ENCODE measurements around the gene PRDM16. TPM values are rescaled to one million over a fixed set of nuclear protein-coding genes. Genes with fewer than 3 reads are reported as not detected.

PRDM16 gene
- total RNA-seq, 1 experiment from 2014 or later: 0.04 TPM

- no peak overlapping the region for H3K4me2 ChIP-seq (ENCODE audit: low read length)
- H3K36me3 ChIP-seq (ENCODE audit: low read depth, low read length): no peaks in the 10 kb centered on the region
- H3K4me1 ChIP-seq (ENCODE audit: insufficient read depth, low read length): peaks cover 12% of the 10 kb centered on the region
- intact Hi-C loops (cut with micrococcal nuclease): no loop called here
- no peaks in the 10 kb centered on the region for H3K9me2 ChIP-seq (replicated peaks; ENCODE audit: low read length)
- ChIA-PET CTCF (interaction anchor here (0.5 to 1.0 kb wide), 2 partner anchors 27 to 30 kb away, joined by 3 to 6 read pairs; no protein-coding TSS in a partner anchor), POLR2A (ENCODE audit: unreplicated experiment) (no interaction called here)
- H3F3A ChIP-seq (ENCODE audit: low read length, unreplicated experiment): no peaks in the 10 kb centered on the region
- H3K4me3 ChIP-seq (ENCODE audit: low read length): no peak overlapping the region
- TF ChIP-seq CTCF (conservative IDR thresholded peaks at IDR 0.05; ENCODE audit: low read depth, low read length): no peak
- no peak for TF ChIP-seq EZH2 (IDR thresholded peaks at IDR 0.05; ENCODE audit: low read length, unreplicated experiment)
- TF ChIP-seq EZH2phosphoT487 (IDR thresholded peaks at IDR 0.05; ENCODE audit: borderline replicate concordance, low read length): no peak
- no peak overlapping the region for H2AFZ ChIP-seq (ENCODE audit: low read length)
- H4K20me1 ChIP-seq (ENCODE audit: low read length): no peaks in the 10 kb centered on the region
- H3K79me2 ChIP-seq (ENCODE audit: low read length): no peaks in the 10 kb centered on the region
- no peaks in the 10 kb centered on the region for H3K27me3 ChIP-seq (ENCODE audit: low read length)
- no peaks in the 10 kb centered on the region for H3K9me3 ChIP-seq (ENCODE audit: low read length)
- H3K27ac ChIP-seq (ENCODE audit: low read length): no peak overlapping the region
- DNase-seq: no peak
- H3K9ac ChIP-seq (ENCODE audit: low read length): no peak overlapping the region
- BruUV-seq (replicated peaks): no TSS peak
- ATAC-seq: no peak
Observed at GRCh38 chr1:3479511-3480368, 410.7 kb downstream of the PRDM16 start.

DNA sequence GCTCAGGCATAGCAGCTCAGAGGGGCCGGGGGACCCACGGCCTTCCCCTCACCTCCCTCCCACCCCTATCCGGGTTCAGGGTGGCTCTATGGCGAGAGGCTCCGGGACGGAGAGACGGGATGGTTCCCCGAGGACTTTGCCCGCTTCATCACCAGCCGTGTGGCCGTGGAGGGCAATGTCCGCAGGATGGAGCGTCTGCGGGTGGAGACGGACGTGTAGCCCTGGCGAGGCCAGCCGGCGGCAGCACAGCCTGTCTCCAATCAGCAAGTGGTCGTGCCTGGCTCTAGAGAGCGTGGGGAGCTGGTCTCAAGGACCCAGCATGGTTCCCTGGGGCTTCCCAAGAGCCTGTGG is 411.3 kb downstream of the PRDM16 start:
- DNase-seq (no peak), ATAC-seq (no peak)
- Histone ChIP-seq H3K4me3 (ENCODE audit: low read length) (no peak overlapping the region), H4K20me1 (ENCODE audit: low read length) (no peaks in the 10 kb centered on the region), H3K4me2 (ENCODE audit: low read length) (no peak overlapping the region), H3K4me1 (ENCODE audit: insufficient read depth, low read length) (peaks cover 12% of the 10 kb centered on the region), H3F3A (ENCODE audit: low read length, unreplicated experiment) (no peaks in the 10 kb centered on the region), H3K9me2 (replicated peaks; ENCODE audit: low read length) (no peaks in the 10 kb centered on the region), H3K9me3 (ENCODE audit: low read length) (no peaks in the 10 kb centered on the region), H3K27ac (ENCODE audit: low read length) (no peak overlapping the region), H3K27me3 (ENCODE audit: low read length) (no peaks in the 10 kb centered on the region), H3K9ac (ENCODE audit: low read length) (no peak overlapping the region), H3K36me3 (ENCODE audit: low read depth, low read length) (no peaks in the 10 kb centered on the region), H2AFZ (ENCODE audit: low read length) (no peak overlapping the region), H3K79me2 (ENCODE audit: low read length) (no peaks in the 10 kb centered on the region)
- BruUV-seq (replicated peaks): no TSS peak
- TF ChIP-seq EZH2 (IDR thresholded peaks at IDR 0.05; ENCODE audit: low read length, unreplicated experiment): no peak
- TF ChIP-seq EZH2phosphoT487 (IDR thresholded peaks at IDR 0.05; ENCODE audit: borderline replicate concordance, low read length): no peak
- TF ChIP-seq CTCF (conservative IDR thresholded peaks at IDR 0.05; ENCODE audit: low read depth, low read length): no peak
- CTCF ChIA-PET: interaction anchor here (1.0 kb wide), 1 partner anchor 27 kb away, joined by 6 read pairs; no protein-coding TSS in a partner anchor
- POLR2A ChIA-PET (ENCODE audit: unreplicated experiment): no interaction called here
- intact Hi-C loops (cut with micrococcal nuclease): no loop called here

GRCh38 chr1:3481046-3481445 is 412.0 kb downstream of the PRDM16 start:
- Histone ChIP-seq H3K27ac (ENCODE audit: low read length) (0 out of 2 replicates have a peak overlapping the region, but pooled peaks have one; percentile 57), H3K36me3 (ENCODE audit: low read depth, low read length) (no peaks in the 10 kb centered on the region), H3F3A (ENCODE audit: low read length, unreplicated experiment) (no peaks in the 10 kb centered on the region), H3K4me3 (ENCODE audit: low read length) (no peak overlapping the region), H2AFZ (ENCODE audit: low read length) (no peak overlapping the region), H4K20me1 (ENCODE audit: low read length) (no peaks in the 10 kb centered on the region), H3K4me1 (ENCODE audit: insufficient read depth, low read length) (peaks cover 12% of the 10 kb centered on the region), H3K9me2 (replicated peaks; ENCODE audit: low read length) (no peaks in the 10 kb centered on the region), H3K79me2 (ENCODE audit: low read length) (no peaks in the 10 kb centered on the region), H3K9me3 (ENCODE audit: low read length) (no peaks in the 10 kb centered on the region), H3K9ac (ENCODE audit: low read length) (no peak overlapping the region), H3K4me2 (ENCODE audit: low read length) (no peak overlapping the region), H3K27me3 (ENCODE audit: low read length) (no peaks in the 10 kb centered on the region)
- TF ChIP-seq CTCF (conservative IDR thresholded peaks at IDR 0.05; ENCODE audit: low read depth, low read length) (no peak), EZH2 (IDR thresholded peaks at IDR 0.05; ENCODE audit: low read length, unreplicated experiment) (no peak), EZH2phosphoT487 (IDR thresholded peaks at IDR 0.05; ENCODE audit: borderline replicate concordance, low read length) (no peak)
- POLR2A ChIA-PET (ENCODE audit: unreplicated experiment): no interaction called here
- BruUV-seq (replicated peaks): no TSS peak
- intact Hi-C loops (cut with micrococcal nuclease): no loop called here
- DNase-seq (no peak), ATAC-seq (no peak)
- CTCF ChIA-PET: interaction anchor here (1.0 to 1.6 kb wide), 2 partner anchors 28 kb away, joined by 6 to 25 read pairs; no protein-coding TSS in a partner anchor
